ENCODE measurements around the gene LILRB3.
A peak's percentile ranks its signal among the peaks of the same experiment; 100 is the strongest.
"Not testable (repeated sequence)": the region's sequence is repeated elsewhere in the genome, so short reads cannot be mapped to it uniquely, and the experiment has no call there.

The LILRB3 gene

GRCh38 chr19:54209058-54209810, 13.6 kb downstream of the LILRB3 start:
- DNase-seq, result no peak

GRCh38 chr19:54208784-54209057, 14.1 kb downstream of the LILRB3 start:
- DNase-seq, result no peak

GRCh38 chr19:54207983-54208783, 14.6 kb downstream of the LILRB3 start:
- peak; percentile 88 for DNase-seq

GRCh38 chr19:54207676-54207982, 15.2 kb downstream of the LILRB3 start:
- no peak for DNase-seq

GRCh38 chr19:54207193-54207592, 15.6 kb downstream of the LILRB3 start:
- DNase-seq, result peak; percentile 20

- no peak for DNase-seq
Observed at GRCh38 chr19:54206831-54207177, 16.0 kb downstream of the LILRB3 start.

- peak; percentile 13 for DNase-seq
Observed at GRCh38 chr19:54206030-54206830, 16.6 kb downstream of the LILRB3 start.

GRCh38 chr19:54204767-54205468, 17.9 kb downstream of the LILRB3 start:
- DNase-seq, result no peak

GRCh38 chr19:54203151-54203611, 19.6 kb downstream of the LILRB3 start:
- DNase-seq, result no peak

- DNase-seq, result no peak
Observed at GRCh38 chr19:54201980-54202379, 20.8 kb downstream of the LILRB3 start.

- no peak for DNase-seq
Observed at GRCh38 chr19:54201172-54201701, 21.6 kb downstream of the LILRB3 start.

- DNase-seq, result no peak
Observed at GRCh38 chr19:54199401-54199800, 23.4 kb downstream of the LILRB3 start.

GRCh38 chr19:54197121-54197520, 25.7 kb downstream of the LILRB3 start:
- DNase-seq, result no peak

- DNase-seq, result no peak
Observed at GRCh38 chr19:54196536-54196935, 26.3 kb downstream of the LILRB3 start.

- not testable (repeated sequence) for DNase-seq
Observed at GRCh38 chr19:54194463-54194862, 28.3 kb downstream of the LILRB3 start.

GRCh38 chr19:54193011-54193410, 29.8 kb downstream of the LILRB3 start:
- no peak for DNase-seq

GRCh38 chr19:54191811-54192453, 30.9 kb downstream of the LILRB3 start:
- no peak for DNase-seq

- DNase-seq, result peak; percentile 91
Observed at GRCh38 chr19:54191011-54191810, 31.6 kb downstream of the LILRB3 start, which contains the start of gene TSEN34. Gene TSEN34, plus strand, starts transcription at chr19:54191308. Its CDS starts 57 bp downstream, at chr19:54191365.

- peak; percentile 100 for DNase-seq
Observed at GRCh38 chr19:54190503-54191010, 32.2 kb downstream of the LILRB3 start.

GRCh38 chr19:54189735-54190502, 32.9 kb downstream of the LILRB3 start:
- peak; percentile 100 for DNase-seq
